Fibroblast of the aortic adventitia (primary cell): ENCODE measurements around the gene SMOC2. TPM values are rescaled to one million over a fixed set of nuclear protein-coding genes. Genes with fewer than 3 reads are reported as not detected.

Experiments
- DNase-seq: peaks from one replicate; pipeline ENCODE4 v3.0.0-alpha.2; 2010; ENCODE audit warnings: low read depth
- H3K4me3 ChIP-seq: 2 replicates; pipeline ENCODE4 v1.5.1; 2011; ENCODE audit warnings: low read depth, mild to moderate bottlenecking, control low read depth, low read length, moderate library complexity
- total RNA-seq: library from RNA; depleted of rRNA; stranded (reverse); fragments of >200 nt; gene quantifications from 2 replicates; pipeline ENCODE4 v1.2.3, GENCODE V29; 2012; ENCODE audit warnings: low replicate concordance
- TF ChIP-seq, protein P1 (sequence below): IDR thresholded peaks from 2 replicates; pipeline ENCODE4 v1.5.1; 2011; ENCODE audit warnings: mild to moderate bottlenecking, low read length, control low read depth, inconsistent platforms; ENCODE audit not compliant: insufficient read depth

The SMOC2 gene
- total RNA-seq, 1 donor: 0.09 TPM

DNA sequence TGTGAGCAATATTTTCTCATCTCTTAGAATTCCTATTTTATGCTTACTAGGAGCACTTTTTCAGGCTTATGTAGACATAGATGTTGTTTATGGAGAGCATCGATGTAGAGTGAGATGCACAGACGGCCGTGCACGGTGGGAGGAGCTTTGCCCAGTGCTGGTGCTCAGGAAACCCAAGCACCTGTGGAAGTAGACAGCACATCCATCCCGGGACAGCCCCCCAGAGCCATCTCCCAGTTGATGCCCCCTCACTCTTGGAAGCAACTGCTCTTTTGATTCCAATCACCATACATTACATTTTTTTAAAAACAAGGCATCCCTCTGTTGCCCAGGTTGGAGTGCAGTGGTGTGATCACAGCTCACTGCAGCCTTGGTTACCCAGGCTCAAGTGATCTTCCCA is 143.7 kb downstream of the SMOC2 start:
- no peak for DNase-seq
- TF ChIP-seq, protein P1, sequence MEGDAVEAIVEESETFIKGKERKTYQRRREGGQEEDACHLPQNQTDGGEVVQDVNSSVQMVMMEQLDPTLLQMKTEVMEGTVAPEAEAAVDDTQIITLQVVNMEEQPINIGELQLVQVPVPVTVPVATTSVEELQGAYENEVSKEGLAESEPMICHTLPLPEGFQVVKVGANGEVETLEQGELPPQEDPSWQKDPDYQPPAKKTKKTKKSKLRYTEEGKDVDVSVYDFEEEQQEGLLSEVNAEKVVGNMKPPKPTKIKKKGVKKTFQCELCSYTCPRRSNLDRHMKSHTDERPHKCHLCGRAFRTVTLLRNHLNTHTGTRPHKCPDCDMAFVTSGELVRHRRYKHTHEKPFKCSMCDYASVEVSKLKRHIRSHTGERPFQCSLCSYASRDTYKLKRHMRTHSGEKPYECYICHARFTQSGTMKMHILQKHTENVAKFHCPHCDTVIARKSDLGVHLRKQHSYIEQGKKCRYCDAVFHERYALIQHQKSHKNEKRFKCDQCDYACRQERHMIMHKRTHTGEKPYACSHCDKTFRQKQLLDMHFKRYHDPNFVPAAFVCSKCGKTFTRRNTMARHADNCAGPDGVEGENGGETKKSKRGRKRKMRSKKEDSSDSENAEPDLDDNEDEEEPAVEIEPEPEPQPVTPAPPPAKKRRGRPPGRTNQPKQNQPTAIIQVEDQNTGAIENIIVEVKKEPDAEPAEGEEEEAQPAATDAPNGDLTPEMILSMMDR: no peak
- no peak overlapping the region for H3K4me3 ChIP-seq

DNA sequence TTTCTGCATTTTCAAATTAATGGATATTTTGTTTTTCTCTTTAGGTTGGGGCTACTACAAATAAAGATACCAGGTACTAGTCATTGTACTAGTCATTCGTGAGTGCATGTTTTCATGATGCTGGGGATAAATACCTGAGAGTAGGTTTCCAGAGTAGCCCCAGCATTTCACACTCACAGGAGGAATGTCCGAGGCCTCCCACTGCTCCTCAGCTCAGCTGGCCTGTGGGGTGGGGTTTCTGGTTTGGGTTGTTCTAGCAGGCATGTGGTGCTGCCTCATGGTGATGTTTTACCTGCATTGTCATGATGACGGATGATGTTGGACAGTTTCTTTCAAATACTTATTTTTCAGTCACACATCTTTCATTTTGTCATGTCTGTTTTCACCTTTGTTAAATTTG is 144.5 kb downstream of the SMOC2 start:
- no peak for DNase-seq
- TF ChIP-seq, protein P1: no peak
- H3K4me3 ChIP-seq: no peak overlapping the region

DNA sequence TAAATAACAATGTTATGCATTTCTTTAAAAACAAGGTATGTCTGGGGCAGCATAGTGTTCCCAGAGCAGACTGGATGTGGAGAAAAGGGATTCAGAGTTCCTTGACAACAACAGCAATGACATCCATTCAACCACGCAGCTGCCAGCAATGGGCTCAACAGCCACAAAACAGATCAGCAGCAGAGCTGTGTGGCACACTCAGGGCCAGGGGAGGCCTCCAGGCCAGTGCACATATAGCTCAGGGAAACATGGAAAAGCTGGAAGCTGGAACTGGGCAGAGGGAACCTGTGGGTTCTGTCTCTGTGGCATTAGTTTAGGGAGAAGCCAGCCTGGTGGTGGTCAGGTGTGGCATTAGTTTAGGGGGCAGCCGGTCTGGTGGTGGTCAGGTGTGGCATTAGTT is 148.3 kb downstream of the SMOC2 start:
- TF ChIP-seq, protein P1: no peak
- no peak overlapping the region for H3K4me3 ChIP-seq
- no peak for DNase-seq

DNA sequence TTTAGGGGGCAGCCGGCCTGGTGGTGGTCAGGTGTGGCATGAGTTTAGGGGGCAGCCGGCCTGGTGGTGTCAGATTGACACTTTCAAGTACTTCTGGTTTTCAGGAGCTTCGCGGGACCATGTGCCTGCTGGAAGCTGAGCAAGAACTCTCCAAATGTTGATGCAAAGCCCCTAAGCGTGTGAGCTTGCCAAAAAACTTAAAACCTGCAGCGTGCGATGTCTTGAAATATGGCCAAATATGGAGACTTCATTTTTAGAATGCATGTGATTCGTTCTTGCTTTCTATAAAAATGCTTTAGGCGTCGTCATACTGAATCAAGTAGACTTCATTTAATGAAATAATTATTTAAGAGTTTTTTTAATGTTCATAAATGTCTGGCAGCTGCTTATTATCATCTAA is 149.4 kb downstream of the SMOC2 start:
- no peak for DNase-seq
- TF ChIP-seq, protein P1: no peak
- H3K4me3 ChIP-seq: no peak overlapping the region

DNA sequence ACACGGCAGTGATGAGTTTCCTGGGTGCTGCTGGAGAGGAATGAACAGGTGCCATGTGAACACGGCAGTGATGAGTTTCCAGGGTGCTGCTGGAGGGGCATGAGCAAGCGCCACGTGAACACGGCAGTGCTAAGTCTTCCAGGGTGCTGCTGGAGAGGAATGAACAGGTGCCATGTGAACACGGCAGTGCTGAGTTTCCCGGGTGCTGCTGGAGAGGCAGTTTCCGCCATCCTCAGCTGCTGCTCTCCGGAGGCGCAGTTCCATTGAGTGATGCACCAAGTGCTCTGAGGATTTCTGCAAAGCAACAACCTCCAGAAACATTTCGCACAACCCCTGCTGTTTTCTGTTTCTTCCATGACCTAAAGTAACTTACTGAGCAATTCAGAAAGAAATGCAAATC is 155.4 kb downstream of the SMOC2 start:
- no peak for DNase-seq
- no peak overlapping the region for H3K4me3 ChIP-seq
- TF ChIP-seq, protein P1: no peak

DNA sequence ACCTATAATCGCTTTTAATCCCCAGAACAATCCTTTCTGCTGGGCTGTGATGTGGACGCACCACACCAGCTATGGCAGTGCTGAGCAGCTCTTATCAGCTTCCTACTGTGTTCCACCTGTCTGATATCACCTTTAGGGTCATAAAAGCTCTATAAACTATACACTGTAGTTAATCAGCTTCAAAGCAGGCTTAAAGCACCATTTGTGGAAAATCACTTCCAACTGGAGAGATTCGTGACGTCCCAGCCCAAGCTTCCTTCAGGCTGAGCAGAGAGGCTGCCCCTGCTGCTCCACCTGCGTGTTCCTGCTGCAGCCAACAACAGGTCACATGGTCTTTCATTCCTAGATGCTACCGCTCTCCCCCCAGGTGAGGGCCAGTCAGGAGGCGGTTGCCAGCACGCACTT is 156.5 kb downstream of the SMOC2 start:
- TF ChIP-seq, protein P1: no peak
- no peak overlapping the region for H3K4me3 ChIP-seq
- DNase-seq: no peak

DNA sequence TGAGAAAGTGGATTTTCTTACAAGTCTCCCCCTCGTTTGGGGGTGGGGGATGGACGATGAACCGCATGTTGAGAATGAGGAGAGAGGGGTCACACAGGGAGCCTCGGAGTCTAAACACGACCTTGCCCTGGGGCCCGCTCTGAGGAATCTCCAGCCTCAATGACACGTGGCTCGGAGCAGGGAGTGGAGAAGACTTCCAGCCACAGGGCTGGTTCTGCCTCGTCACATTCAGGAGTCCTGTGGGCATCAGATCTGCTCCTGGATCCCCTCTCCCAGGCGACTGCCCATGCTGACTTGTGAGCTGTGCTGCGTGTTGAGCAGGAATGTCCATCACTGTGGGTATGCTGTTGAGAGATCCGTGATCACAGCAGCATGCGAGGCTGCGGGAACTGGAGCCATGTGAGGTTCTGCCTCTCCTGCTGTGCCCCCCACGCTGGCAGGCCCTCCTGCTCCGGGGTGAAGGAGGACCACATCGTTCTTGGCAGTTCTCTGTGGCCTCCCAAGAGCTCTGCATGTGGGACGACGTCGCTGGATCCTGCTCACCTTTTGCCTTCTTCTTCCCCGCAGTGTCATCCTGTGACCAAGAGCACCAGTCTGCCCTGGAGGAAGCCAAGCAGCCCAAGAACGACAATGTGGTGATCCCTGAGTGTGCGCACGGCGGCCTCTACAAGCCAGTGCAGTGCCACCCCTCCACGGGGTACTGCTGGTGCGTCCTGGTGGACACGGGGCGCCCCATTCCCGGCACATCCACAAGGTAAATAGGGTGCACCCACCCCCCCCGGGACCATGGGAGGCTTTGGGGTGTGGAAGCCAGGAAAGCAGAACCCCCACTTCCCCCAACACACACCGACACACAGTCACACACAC is 157.5 kb downstream of the SMOC2 start:
- DNase-seq: no peak
- no peak overlapping the region for H3K4me3 ChIP-seq
- TF ChIP-seq, protein P1: no peak
